GM18909 (cell line): Measurements from ENCODE around the gene DACT3.
A peak's percentile ranks its signal among the peaks of the same experiment; 100 is the strongest.

ENCODE experiments used
- ATAC-seq: cut with Tn5 transposase; IDR thresholded peaks from one replicate; pipeline ENCODE4 v1.9.1; 2021; ENCODE audit warnings: mild to moderate bottlenecking; ENCODE audit not compliant: unreplicated experiment, poor library complexity

The DACT3 gene

DNA sequence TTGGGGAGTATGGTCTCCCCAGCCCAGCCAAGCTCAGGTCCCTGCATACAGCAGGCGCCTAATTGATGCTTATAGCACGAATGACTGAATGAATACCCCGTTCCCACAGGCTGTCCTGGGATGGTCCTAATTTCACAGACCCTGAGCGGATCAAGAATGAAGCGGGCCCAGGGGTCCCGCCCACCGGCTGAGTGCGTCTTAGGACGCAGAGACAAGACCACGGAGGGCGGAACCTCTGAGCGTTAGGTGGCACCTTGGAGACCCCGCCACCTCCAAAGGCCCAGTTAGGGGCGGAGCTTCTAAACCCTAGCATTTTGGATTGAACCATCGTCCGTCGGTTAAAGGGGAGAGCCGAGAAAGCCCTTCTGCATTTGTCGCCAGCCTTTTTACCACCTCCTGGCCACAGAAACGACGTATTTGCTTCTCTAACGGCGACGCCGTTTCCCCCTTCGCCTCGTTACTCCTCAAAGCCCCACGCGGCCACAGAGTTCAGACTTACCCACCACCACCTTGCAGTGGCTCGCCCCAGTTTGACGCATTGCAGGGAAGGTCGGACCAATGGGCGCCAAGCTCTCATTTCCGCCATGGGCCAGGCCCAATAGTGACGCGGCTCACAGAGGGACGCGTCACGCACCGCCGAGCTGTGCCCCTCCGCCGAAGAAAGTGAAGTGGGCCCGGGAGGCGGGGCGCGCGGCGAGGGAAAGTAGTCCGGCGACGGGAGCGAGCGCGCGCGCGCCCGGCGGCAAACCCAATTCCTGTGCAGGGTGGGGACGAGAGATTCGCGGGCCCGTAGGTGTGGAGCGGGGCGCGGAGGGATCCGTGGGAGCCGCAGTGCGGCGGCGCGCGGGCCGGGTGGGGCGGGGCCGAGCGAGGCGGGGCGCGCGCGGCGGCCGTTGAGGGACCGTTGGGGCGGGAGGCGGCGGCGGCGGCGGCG lies 60.3 kb downstream of the DACT3 start:
- peak; percentile 87 for ATAC-seq

DNA sequence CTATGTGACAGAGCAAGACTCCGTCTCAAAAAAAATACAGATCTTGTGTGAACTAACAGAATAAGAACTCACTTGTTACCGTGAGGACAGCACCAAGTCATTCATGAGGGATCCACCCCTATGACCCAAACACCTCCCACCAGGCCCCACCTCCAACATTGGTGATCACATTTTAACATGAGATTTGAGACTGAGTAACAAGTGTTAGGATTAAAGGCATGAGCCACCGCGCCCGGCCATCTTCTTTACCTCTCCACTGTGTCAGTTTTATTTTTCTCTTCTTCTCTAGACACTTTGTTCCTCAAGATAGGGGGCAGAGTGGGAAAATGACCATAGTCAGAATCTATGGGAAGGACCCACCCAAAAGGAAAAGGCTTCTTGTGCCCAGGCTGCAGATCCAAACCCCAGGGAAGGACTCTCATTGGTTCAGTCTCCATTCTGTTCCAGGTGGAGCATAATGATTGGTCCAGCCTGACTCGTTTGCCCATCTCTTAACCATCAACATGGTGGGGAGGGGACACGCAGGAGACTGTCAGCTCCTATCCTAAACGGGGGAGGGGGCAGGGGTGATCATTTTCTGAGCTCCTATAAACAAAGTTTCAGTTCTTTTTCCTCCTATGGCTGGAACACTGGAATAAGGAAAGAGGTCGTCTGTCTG lies 61.1 kb downstream of the DACT3 start:
- no peak for ATAC-seq

DNA sequence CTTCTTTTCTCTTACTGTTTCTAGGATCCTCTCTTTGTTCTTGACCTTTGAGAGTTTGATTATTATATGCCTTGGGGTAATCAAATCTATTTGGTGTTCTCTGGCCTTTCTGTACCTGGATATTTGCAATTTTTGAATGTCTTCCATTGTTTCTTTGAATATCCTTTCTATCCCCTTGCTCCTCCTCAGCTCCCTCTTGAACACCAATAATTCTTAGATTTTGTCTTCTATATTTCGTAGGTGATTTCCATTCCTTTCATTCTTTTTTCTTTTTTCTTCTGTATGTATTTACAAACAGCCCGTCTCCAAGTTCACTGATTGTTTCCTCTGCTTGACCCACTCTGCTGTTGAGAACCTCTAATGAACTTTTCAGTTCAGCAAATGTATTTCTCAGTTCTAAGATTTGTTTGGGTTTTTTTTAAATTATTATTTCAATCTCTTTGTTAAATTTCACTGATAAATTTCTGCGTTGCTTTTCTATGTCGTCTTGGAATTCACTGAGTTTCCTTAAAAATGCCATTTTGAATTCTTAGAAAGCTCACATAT lies 62.5 kb downstream of the DACT3 start:
- ATAC-seq: no peak
